Trophoblast cell (in vitro differentiated cells and primary cell): ENCODE data around the gene GPR52.
"Not testable (repeated sequence)": the region's sequence is repeated elsewhere in the genome, so short reads cannot be mapped to it uniquely, and the experiment has no call there.

ENCODE experiments used
- DNase-seq, 2 donors: peaks; one replicate each; pipeline ENCODE4 v3.0.0-alpha.2; 2016
- H2AFZ ChIP-seq: 2 replicates; pipeline ENCODE4 v1.6.1; 2013; ENCODE audit warnings: low read length, moderate library complexity, mild to moderate bottlenecking; ENCODE audit not compliant: insufficient read depth, poor library complexity
- H2AK5ac ChIP-seq: 2 replicates; pipeline ENCODE4 v1.6.1; 2013; ENCODE audit warnings: mild to moderate bottlenecking, low read length
- H2BK120ac ChIP-seq: 2 replicates; pipeline ENCODE4 v1.6.1; 2013; ENCODE audit warnings: low read length, mild to moderate bottlenecking, moderate library complexity; ENCODE audit not compliant: insufficient read depth, poor library complexity
- H2BK12ac ChIP-seq: 2 replicates; pipeline ENCODE4 v1.6.1; 2013; ENCODE audit warnings: mild to moderate bottlenecking, low read length, moderate library complexity
- H2BK5ac ChIP-seq: 2 replicates; pipeline ENCODE4 v1.6.1; 2013; ENCODE audit warnings: low read length, low read depth, moderate library complexity, mild to moderate bottlenecking; ENCODE audit not compliant: poor library complexity
- H3K14ac ChIP-seq: 2 replicates; pipeline ENCODE4 v1.6.1; 2013; ENCODE audit warnings: mild to moderate bottlenecking, low read length
- H3K18ac ChIP-seq: 2 replicates; pipeline ENCODE4 v1.6.1; 2013; ENCODE audit warnings: mild to moderate bottlenecking, low read length
- H3K23ac ChIP-seq: 2 replicates; pipeline ENCODE4 v1.6.1; 2013; ENCODE audit warnings: low read length
- H3K27ac ChIP-seq: 2 replicates; pipeline ENCODE4 v1.5.1; 2013; ENCODE audit warnings: low read depth, mild to moderate bottlenecking, inconsistent platforms, low read length, moderate library complexity
- H3K27me3 ChIP-seq: 2 replicates; pipeline ENCODE4 v1.6.1; 2013; ENCODE audit warnings: inconsistent platforms, mild to moderate bottlenecking, low read length, moderate library complexity; ENCODE audit not compliant: insufficient read depth
- H3K36me3 ChIP-seq, 2 experiments: 1 replicate in 1 of 2; 2 replicates in 1 of 2; pipeline ENCODE4 v1.6.1; 2013; ENCODE audit warnings: low read length in 2 of 2, mild to moderate bottlenecking in 2 of 2, moderate library complexity in 1 of 2; ENCODE audit not compliant: insufficient read depth in 2 of 2, control insufficient read depth in 1 of 2
- H3K4ac ChIP-seq: 2 replicates; pipeline ENCODE4 v1.6.1; 2013; ENCODE audit warnings: low read depth, mild to moderate bottlenecking, low read length, moderate library complexity
- H3K4me1 ChIP-seq, 2 experiments: 1 replicate in 1 of 2; 2 replicates in 1 of 2; pipeline ENCODE4 v1.6.1; 2013; ENCODE audit warnings: low read length in 2 of 2, mild to moderate bottlenecking in 2 of 2, moderate library complexity in 1 of 2; ENCODE audit not compliant: insufficient read depth in 2 of 2, control insufficient read depth in 1 of 2
- H3K4me2 ChIP-seq: 2 replicates; pipeline ENCODE4 v1.6.1; 2013; ENCODE audit warnings: inconsistent platforms, mild to moderate bottlenecking, low read length, moderate library complexity
- H3K4me3 ChIP-seq: 2 replicates; pipeline ENCODE4 v1.5.1; 2013; ENCODE audit warnings: mild to moderate bottlenecking, low read depth, low read length, inconsistent platforms
- H3K79me1 ChIP-seq: one replicate; pipeline ENCODE4 v1.6.1; 2013; ENCODE audit warnings: low read length
- H3K79me2 ChIP-seq: 2 replicates; pipeline ENCODE4 v1.6.1; 2013; ENCODE audit warnings: low read length, mild to moderate bottlenecking; ENCODE audit not compliant: control insufficient read depth, insufficient read depth, poor library complexity
- H3K9ac ChIP-seq: 2 replicates; pipeline ENCODE4 v1.6.1; 2013; ENCODE audit warnings: mild to moderate bottlenecking, low read length
- H3K9me3 ChIP-seq: 2 replicates; pipeline ENCODE4 v1.6.1; 2013; ENCODE audit warnings: low read depth, mild to moderate bottlenecking, control low read depth, inconsistent platforms, low read length; ENCODE audit not compliant: insufficient read depth
- H4K12ac ChIP-seq: 2 replicates; pipeline ENCODE4 v1.6.1; 2013; ENCODE audit warnings: low read depth, mild to moderate bottlenecking, low read length, moderate library complexity
- H4K8ac ChIP-seq: 2 replicates; pipeline ENCODE4 v1.6.1; 2013; ENCODE audit warnings: low read depth, mild to moderate bottlenecking, low read length, moderate library complexity
- H4K91ac ChIP-seq: one replicate; pipeline ENCODE4 v1.6.1; 2013; ENCODE audit warnings: low read depth, mild to moderate bottlenecking, low read length, moderate library complexity
- WGBS: extraction: QIAGEN DNeasy Blood & Tissue Kit; methylation state at CpG from one replicate; pipeline ENCODE4 v1.1.7; 2013; ENCODE audit warnings: missing lambda C conversion rate; ENCODE audit not compliant: insufficient read length, insufficient coverage; ENCODE audit errors: extremely low coverage; 5-methylcytosine and 5-hydroxymethylcytosine counted together

GPR52 gene

GRCh38 chr1:174409801-174410200 lies 38.0 kb upstream of the GPR52 start:
- no CpG with 5 or more reads among the region's 3 CpGs for WGBS
- not testable (repeated sequence) for H2BK5ac ChIP-seq, H3K27me3 ChIP-seq, H3K4ac ChIP-seq, H2BK120ac ChIP-seq, H3K23ac ChIP-seq, H3K27ac ChIP-seq, H3K4me3 ChIP-seq, H3K79me2 ChIP-seq, H3K9ac ChIP-seq, H3K79me1 ChIP-seq, H3K4me2 ChIP-seq, H2AK5ac ChIP-seq, H2BK12ac ChIP-seq, H3K4me1 ChIP-seq, H3K9me3 ChIP-seq, H4K91ac ChIP-seq, H4K8ac ChIP-seq, H3K14ac ChIP-seq, DNase-seq, H3K36me3 ChIP-seq, H3K18ac ChIP-seq, H4K12ac ChIP-seq, H2AFZ ChIP-seq

GRCh38 chr1:174413632-174414031 lies 34.1 kb upstream of the GPR52 start:
- no peak overlapping the region for H3K4me3 ChIP-seq
- no peaks in the 10 kb centered on the region for H3K79me1 ChIP-seq
- no peak overlapping the region for H4K91ac ChIP-seq
- DNase-seq: no peak
- no peak overlapping the region for H3K4me2 ChIP-seq
- no peak overlapping the region for H3K18ac ChIP-seq
- H4K12ac ChIP-seq: no peak overlapping the region
- H3K14ac ChIP-seq: no peak overlapping the region
- no peaks in the 10 kb centered on the region for H3K79me2 ChIP-seq
- H3K36me3 ChIP-seq: no peaks in the 10 kb centered on the region
- H3K9me3 ChIP-seq: no peaks in the 10 kb centered on the region
- H3K27me3 ChIP-seq: no peaks in the 10 kb centered on the region
- no peak overlapping the region for H2AK5ac ChIP-seq
- no peak overlapping the region for H2BK12ac ChIP-seq
- no peak overlapping the region for H2BK5ac ChIP-seq
- H2BK120ac ChIP-seq: no peak overlapping the region
- H3K27ac ChIP-seq: no peak overlapping the region
- no peaks in the 10 kb centered on the region for H3K4me1 ChIP-seq
- H4K8ac ChIP-seq: no peak overlapping the region
- no peak overlapping the region for H3K23ac ChIP-seq
- no CpG with 5 or more reads among the region's 4 CpGs for WGBS
- H2AFZ ChIP-seq: no peak overlapping the region
- no peak overlapping the region for H3K9ac ChIP-seq
- H3K4ac ChIP-seq: no peak overlapping the region

GRCh38 chr1:174414203-174414602 lies 33.6 kb upstream of the GPR52 start:
- Histone ChIP-seq H3K79me2 (no peaks in the 10 kb centered on the region), H3K9ac (no peak overlapping the region), H3K27ac (no peak overlapping the region), H3K14ac (no peak overlapping the region), H4K91ac (no peak overlapping the region), H4K12ac (no peak overlapping the region), H3K79me1 (no peaks in the 10 kb centered on the region), H2AFZ (no peak overlapping the region), H3K27me3 (no peaks in the 10 kb centered on the region), H3K9me3 (no peaks in the 10 kb centered on the region), H3K4me1 (no peaks in the 10 kb centered on the region), H2BK120ac (no peak overlapping the region), H3K23ac (no peak overlapping the region), H2BK12ac (no peak overlapping the region), H3K4me3 (no peak overlapping the region), H2AK5ac (no peak overlapping the region), H3K4me2 (no peak overlapping the region), H2BK5ac (no peak overlapping the region), H3K4ac (no peak overlapping the region), H3K36me3 (no peaks in the 10 kb centered on the region), H4K8ac (no peak overlapping the region), H3K18ac (no peak overlapping the region)
- DNase-seq: no peak
- no CpG with 5 or more reads among the region's 1 CpG for WGBS

- Histone ChIP-seq H2BK120ac (no peak overlapping the region), H2AK5ac (no peak overlapping the region)
- no peak for DNase-seq
These were observed 32.3 kb upstream of the GPR52 start for GRCh38 chr1:174415506-174415905.

More at GRCh38 chr1:174415506-174415905, 32.3 kb upstream of the GPR52 start:
- Histone ChIP-seq H3K9me3 (no peaks in the 10 kb centered on the region), H2BK12ac (no peak overlapping the region), H3K27me3 (no peaks in the 10 kb centered on the region), H2BK5ac (no peak overlapping the region), H3K4me2 (no peak overlapping the region), H3K4ac (no peak overlapping the region), H3K79me1 (no peaks in the 10 kb centered on the region), H3K27ac (no peak overlapping the region), H3K23ac (no peak overlapping the region), H3K36me3 (no peaks in the 10 kb centered on the region), H3K4me1 (no peaks in the 10 kb centered on the region), H4K12ac (no peak overlapping the region), H2AFZ (no peak overlapping the region), H3K14ac (no peak overlapping the region), H3K79me2 (no peaks in the 10 kb centered on the region), H4K91ac (no peak overlapping the region), H3K4me3 (no peak overlapping the region), H3K9ac (no peak overlapping the region), H3K18ac (no peak overlapping the region), H4K8ac (no peak overlapping the region)
- no CpG with 5 or more reads among the region's 2 CpGs for WGBS
